ENCODE data around the gene MAP2K2.
"Not testable (repeated sequence)": the region's sequence is repeated elsewhere in the genome, so short reads cannot be mapped to it uniquely, and the experiment has no call there.

DNA sequence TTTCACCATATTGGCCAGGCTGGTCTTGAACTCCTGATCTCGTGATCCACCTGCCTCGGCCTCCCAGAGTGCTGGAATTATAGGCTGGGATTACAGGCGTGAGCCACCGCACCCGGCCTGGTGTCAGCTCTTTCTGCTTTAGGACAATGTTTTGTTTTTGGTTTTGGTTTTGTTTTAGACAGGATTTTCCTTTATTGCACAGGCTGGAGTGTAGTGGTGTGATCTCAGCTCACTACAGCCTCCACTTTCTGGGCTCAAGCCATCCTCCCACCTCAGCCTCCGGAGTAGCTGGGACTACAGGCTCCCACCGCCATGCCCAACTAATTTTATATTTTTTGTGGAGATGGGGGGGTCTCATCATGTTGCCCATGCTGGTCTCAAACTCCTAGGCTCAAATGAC is 5.1 kb upstream of the MAP2K2 start:
- TF ChIP-seq POLR2AphosphoS5 (IDR thresholded peaks at IDR 0.05; ENCODE audit: borderline replicate concordance, low read depth, low read length); EZH2 (IDR thresholded peaks at IDR 0.05); FOXP2 (optimal IDR thresholded peaks at IDR 0.05; ENCODE audit: control extremely low read depth, extremely low read length, insufficient read depth): not testable (repeated sequence)

Data from SK-N-MC (cell line).